ENCODE results near the gene SAPCD2.

The SAPCD2 gene

GRCh38 chr9:137050570-137050969 is 19.8 kb downstream of the SAPCD2 start:
- no peak for DNase-seq

DNA sequence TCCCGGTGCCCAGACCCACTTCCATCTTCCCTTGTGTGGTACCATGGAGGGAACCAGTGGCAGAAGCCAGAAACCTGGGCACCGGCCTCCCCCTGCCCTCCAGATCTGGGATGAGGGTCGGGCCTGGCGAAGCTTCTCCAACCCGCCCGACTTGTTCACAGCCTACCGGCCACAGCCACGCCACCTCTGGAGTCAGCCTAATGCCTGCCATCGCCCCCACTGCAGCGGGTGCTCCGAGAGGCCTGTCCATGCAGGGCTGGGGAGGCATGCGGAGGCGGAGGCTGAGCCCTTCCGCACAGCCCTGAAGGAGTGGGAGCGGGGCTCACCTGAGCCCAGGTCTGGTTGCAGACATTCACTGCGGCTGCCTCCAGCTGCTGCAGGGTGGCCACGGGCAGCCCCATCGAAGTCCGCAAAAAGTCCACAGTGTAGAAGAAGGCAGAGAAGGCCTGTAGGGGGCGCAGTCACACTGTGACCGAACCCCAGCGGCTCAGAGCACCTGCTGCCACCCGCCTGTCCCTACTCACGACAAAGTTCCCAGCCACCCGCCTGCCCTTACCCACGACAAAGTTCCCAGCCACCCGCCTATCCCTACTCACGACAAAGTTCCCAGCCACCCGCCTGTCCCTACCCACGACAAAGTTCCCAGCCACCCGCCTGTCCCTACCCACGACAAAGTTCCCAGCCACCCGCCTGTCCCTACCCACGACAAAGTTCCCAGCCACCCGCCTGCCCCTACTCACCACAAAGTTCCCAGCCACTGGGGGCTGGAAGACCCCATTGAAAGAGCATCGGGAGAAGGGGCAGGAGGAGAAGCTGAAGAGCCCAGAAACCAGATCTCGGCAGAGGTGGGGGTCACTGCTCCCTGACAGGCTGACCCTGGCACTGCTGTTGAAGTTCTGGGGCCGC is 20.6 kb downstream of the SAPCD2 start:
- peak in 41 of 56 donors; percentile 5 to 77 (median 49) for DNase-seq

- DNase-seq, result peak in 24 of 56 donors; percentile 23 to 68 (median 40)
These were observed 21.5 kb downstream of the SAPCD2 start for GRCh38 chr9:137048655-137049543.

GRCh38 chr9:137046088-137046787 is 24.1 kb downstream of the SAPCD2 start, which contains the start of gene NPDC1:
TSS of gene NPDC1 (minus strand) at chr9:137046177. CDS start at chr9:137045989, 188 bp downstream.
- peak in 49 of 56 donors; percentile 24 to 83 (median 61) for DNase-seq

GRCh38 chr9:137045294-137046087 is 24.9 kb downstream of the SAPCD2 start:
- peak in 11 of 56 donors; percentile 20 to 67 (median 27) for DNase-seq

DNA sequence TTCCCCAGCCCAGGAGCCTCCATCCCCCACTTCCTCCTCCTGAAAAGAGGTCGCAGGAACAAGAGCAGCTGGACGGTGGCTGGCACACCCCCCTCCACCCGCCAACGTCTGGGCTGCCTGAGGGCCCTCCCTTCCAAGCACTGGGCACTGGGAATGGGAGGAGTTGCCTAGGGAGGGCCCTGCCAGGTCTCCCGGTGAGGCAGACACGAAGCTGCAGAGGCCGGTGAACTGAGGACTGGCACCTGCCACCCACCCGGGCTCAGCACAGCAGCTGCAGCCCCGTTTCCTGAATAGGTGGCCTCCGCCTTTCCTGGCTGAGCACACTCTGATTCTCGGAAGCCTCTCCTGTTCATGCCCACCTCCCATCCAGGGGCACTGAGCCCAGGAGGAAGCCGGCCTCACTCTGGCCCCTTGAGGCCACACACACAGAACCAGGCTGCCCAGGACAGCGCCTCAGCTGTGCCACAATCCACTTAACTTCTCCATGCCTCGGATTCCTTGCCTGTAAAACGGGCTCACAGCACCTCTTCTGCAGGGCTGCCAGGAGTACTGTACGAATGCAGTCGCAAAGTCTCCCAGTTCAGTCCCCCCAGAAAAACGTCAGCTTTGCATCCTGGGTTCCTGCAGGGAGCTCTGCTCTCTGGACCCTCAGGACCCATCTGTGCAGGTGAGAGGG is 25.7 kb downstream of the SAPCD2 start:
- DNase-seq, result peak in 4 of 56 donors; percentile 21 to 64 (median 34)

DNA sequence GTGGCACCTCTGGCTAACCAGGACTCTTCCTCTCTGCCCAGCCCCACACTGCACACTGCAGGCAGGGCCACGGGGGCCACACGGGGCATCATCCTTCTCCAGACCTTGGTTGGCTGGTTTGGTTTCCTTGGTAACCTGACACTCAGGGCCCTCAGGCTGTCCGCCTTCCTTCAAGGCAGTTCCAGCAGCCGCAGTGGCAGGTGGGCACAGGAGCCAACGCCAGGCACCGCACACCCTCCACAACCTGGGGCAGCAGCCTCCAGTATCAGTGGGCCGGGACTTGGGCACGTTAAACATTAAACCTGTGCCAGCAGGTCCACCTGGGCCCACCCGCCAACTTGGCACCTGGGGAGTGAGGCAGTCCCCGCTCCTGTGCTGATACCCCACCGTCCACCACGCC is 26.3 kb downstream of the SAPCD2 start:
- no peak for DNase-seq

DNA sequence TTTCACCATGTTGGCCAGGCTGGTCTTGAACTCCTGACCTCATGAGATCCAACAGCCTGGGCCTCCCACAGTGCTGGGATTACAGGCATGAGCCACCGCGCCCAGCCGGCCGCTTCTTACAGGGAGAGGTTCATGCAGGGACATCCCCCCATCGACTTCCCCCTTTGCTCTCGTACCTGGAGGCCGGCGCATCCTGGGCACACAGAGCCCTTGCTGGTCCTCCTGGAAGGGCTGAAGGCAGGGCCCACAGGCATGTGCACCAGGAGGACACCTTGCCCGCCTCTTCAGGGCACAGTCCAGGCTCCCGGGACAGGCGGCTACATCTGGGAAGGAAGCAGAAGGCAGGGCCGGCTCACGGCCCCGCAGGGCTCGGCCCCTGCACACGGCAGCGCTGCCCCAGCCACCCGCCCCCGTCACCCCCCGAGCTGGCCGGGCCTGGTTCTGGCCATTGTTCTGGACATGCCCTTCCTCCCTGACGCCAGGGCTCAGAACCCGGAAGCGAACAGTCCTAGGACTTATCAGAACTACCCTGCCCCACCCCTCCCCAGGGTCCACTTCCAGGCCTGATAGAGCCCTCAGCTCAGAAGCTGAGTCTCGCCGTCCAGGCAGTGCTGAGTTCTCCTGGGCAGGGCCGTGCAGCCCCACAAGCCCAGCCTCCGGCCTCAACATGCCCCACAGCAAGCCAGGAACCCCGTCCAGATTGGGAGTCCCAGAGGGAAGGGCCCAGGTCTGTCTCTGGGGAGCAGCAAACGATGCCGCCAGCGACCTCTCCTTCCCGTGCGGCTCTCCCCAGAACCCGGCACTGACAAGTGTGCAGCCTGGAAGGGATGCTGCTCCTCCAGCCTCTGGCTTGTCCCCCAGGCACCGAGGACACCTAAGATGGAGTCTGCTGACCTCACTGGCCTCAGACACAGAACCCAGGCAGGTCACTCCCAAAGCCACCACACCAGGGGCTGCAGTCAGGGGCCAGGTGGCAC is 27.3 kb downstream of the SAPCD2 start:
- no peak for DNase-seq

GRCh38 chr9:137041124-137041523 is 29.2 kb downstream of the SAPCD2 start:
- no peak for DNase-seq

GRCh38 chr9:137040568-137040967 is 29.8 kb downstream of the SAPCD2 start:
- no peak for DNase-seq

- no peak for DNase-seq
These were observed 30.6 kb downstream of the SAPCD2 start for GRCh38 chr9:137039611-137040366.

- DNase-seq, result no peak
These were observed 31.4 kb downstream of the SAPCD2 start for GRCh38 chr9:137038916-137039315.

GRCh38 chr9:137037483-137037882 is 32.9 kb downstream of the SAPCD2 start:
- DNase-seq, result no peak

DNA sequence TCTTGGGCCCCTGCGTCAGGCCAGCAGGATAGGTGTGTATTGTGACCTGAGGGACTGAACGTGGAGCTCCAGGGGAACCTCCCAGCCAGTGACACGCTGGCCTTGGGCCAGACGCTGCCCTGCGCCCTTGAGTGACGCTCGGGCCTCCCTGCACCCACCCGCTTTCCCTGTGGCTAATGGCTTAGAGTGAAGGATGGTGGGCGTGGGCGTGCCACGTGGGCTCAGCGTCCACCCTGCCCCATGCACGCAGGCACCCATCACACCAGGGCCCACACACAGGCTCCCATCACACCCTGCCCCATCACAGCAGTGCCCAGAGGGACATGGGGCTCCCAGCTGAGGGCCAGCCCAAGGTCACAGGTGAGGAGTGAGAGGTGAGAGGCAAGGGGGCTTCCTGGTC is 33.3 kb downstream of the SAPCD2 start:
- DNase-seq, result no peak

DNA sequence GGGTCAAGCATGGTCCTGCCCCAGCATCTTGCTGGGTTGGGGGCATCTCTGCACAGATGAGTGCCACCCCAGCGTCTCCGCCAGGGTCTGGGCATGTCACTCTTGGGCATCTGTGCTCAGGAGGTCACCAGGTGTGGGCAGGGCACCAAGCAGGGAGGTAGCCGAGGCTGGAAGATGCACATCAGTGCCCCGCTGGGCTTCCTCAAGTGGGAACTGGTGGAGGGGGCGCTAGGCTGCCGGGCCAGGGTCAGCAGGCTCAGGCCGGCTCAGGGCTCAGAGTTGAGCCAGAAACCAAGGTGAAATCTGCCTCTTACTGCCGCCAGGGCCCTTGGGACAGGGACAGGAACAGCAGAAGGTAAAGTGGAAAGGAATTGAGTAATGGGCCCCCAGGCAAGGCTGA is 34.4 kb downstream of the SAPCD2 start:
- DNase-seq, result no peak

DNA sequence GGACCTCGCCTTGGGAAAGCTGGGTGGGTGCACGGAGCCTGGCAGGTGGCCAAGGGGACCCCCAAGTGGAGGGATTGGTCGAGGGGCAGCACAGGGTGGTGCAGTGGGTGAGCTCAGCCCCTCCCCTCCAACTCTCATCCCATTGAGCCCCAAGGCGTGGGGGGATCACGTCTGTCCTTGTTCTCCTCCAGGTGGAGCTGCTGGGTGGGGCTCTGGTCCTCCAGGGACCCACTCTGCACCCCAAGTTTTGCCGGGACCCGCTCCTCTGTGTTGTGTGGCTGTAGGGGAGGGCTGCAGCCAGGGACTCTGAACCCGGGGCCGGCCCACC is 34.9 kb downstream of the SAPCD2 start:
- DNase-seq, result no peak

- peak in 54 of 56 donors; percentile 37 to 88 (median 76) for DNase-seq
These were observed 35.4 kb downstream of the SAPCD2 start for GRCh38 chr9:137034709-137035506.
